CD4-positive, alpha-beta memory T cell (primary cell): ENCODE results near the gene MRPS12. TPM values are rescaled to one million over a fixed set of nuclear protein-coding genes. Genes with fewer than 3 reads are reported as not detected.
A peak's percentile ranks its signal among the peaks of the same experiment; 100 is the strongest.
"Not testable (repeated sequence)": the region's sequence is repeated elsewhere in the genome, so short reads cannot be mapped to it uniquely, and the experiment has no call there.

Experiments
- CTCF ChIA-PET: fragments of 350-600 bp; sonication (Branson Sonifier 250); formaldehyde crosslinking; loops from one replicate; lab custom pipeline; 2021; ENCODE audit warnings: inconsistent platforms; ENCODE audit not compliant: partially characterized antibody; lab: Charles Lee
- POLR2A ChIA-PET: fragments of 350-600 bp; sonication (Branson Sonifier 250); formaldehyde crosslinking; loops from one replicate; lab custom pipeline; 2021; ENCODE audit not compliant: partially characterized antibody; lab: Charles Lee
- DNase-seq, 5 donors: peaks; one replicate each; pipeline versions ENCODE4 v3.0.0 to v3.0.0-alpha.2; 2020 to 2022; ENCODE audit warnings: mixed read lengths in 1 of 5
- H3K27ac ChIP-seq: one replicate; pipeline ENCODE4 v1.7.0; 2013; ENCODE audit warnings: low read depth, low read length
- H3K27me3 ChIP-seq: 2 replicates; pipeline ENCODE4 v1.7.0; 2013; ENCODE audit warnings: mild to moderate bottlenecking, low read length, moderate library complexity; ENCODE audit not compliant: insufficient read depth
- H3K36me3 ChIP-seq: 2 replicates; pipeline ENCODE4 v1.7.0; 2013; ENCODE audit warnings: mild to moderate bottlenecking, low read length, moderate library complexity; ENCODE audit not compliant: insufficient read depth
- H3K4me1 ChIP-seq: 2 replicates; pipeline ENCODE4 v1.7.0; 2013; ENCODE audit warnings: mild to moderate bottlenecking, low read length, moderate library complexity; ENCODE audit not compliant: insufficient read depth
- H3K4me3 ChIP-seq, 2 donors: one replicate each; pipeline ENCODE4 v1.7.0; 2013; ENCODE audit warnings: low read length in 2 of 2, mild to moderate bottlenecking in 1 of 2
- H3K9me3 ChIP-seq, 2 donors: one replicate each; pipeline ENCODE4 v1.7.0; 2013; ENCODE audit warnings: low read length in 2 of 2, control low read depth in 1 of 2; ENCODE audit not compliant: control insufficient read depth in 1 of 2
- H3K27ac Mint-ChIP-seq, 7 donors: one replicate each; pipeline ENCODE4 v1.8.0; 2020 to 2021; ENCODE audit warnings: mixed read lengths in 7 of 7, mild to moderate bottlenecking in 6 of 7, inconsistent platforms in 3 of 7, moderate library complexity in 3 of 7
- H3K27me3 Mint-ChIP-seq, 2 donors: one replicate each; pipeline ENCODE4 v1.8.0; 2020 to 2021; ENCODE audit warnings: mixed read lengths in 2 of 2
- H3K36me3 Mint-ChIP-seq, 2 donors: one replicate each; pipeline ENCODE4 v1.8.0; 2020 to 2021; ENCODE audit warnings: mixed read lengths in 2 of 2, inconsistent platforms in 1 of 2, mild to moderate bottlenecking in 1 of 2
- H3K4me1 Mint-ChIP-seq, 4 donors: one replicate each; pipeline ENCODE4 v1.8.0; 2020 to 2021; ENCODE audit warnings: mixed read lengths in 4 of 4, mild to moderate bottlenecking in 1 of 4
- H3K4me3 Mint-ChIP-seq, 8 donors: one replicate each; pipeline ENCODE4 v1.8.0; 2020 to 2021; ENCODE audit warnings: mixed read lengths in 8 of 8, mild to moderate bottlenecking in 7 of 8, moderate library complexity in 6 of 8, inconsistent platforms in 3 of 8
- H3K9me3 Mint-ChIP-seq, 8 donors: one replicate each; pipeline ENCODE4 v1.8.0; 2020 to 2021; ENCODE audit warnings: mixed read lengths in 8 of 8, mild to moderate bottlenecking in 5 of 8, inconsistent platforms in 3 of 8, moderate library complexity in 1 of 8
- intact Hi-C: fragments of 100-400 bp; cut with micrococcal nuclease; formaldehyde crosslinking; loops from one replicate; pipeline ENCODE4 v1.15.1; 2023
- polyA plus RNA-seq, 2 donors: library from polyadenylated mRNA; unstranded; fragments of 300-500 nt; fragmentation: Illumina TruSeq; gene quantifications; one replicate each; pipeline ENCODE4 v1.2.3, GENCODE V29; 2021
- total RNA-seq, 2 experiments: library from RNA; stranded (reverse); gene quantifications; one replicate each; pipeline ENCODE4 v1.2.3, GENCODE V29; 2021

The MRPS12 gene
- total and polyA plus RNA-seq, 4 experiments from 2014 or later, result 25.2 to 118 (median 51.7) TPM

GRCh38 chr19:38953677-38954076 lies 22.9 kb downstream of the MRPS12 start:
- H3K4me3 ChIP-seq, result no peak overlapping the region
- H3K27ac Mint-ChIP-seq, result no peak overlapping the region
- POLR2A ChIA-PET, result no interaction called here
- H3K36me3 Mint-ChIP-seq, result no peaks in the 10 kb centered on the region
- H3K36me3 ChIP-seq, result no peaks in the 10 kb centered on the region
- peaks cover 8% of the 10 kb centered on the region for H3K4me1 ChIP-seq
- no peaks in the 10 kb centered on the region for H3K9me3 ChIP-seq
- CTCF ChIA-PET, result interaction anchor here (0.7 to 0.9 kb wide), 2 partner anchors 9 to 551 kb away, joined by 3 read pairs; partner anchors contain the start of gene FAM98C
- no peak overlapping the region for H3K4me3 Mint-ChIP-seq
- peaks cover 11 to 17% (median 14%) of the 10 kb centered on the region in 4 donors for H3K4me1 Mint-ChIP-seq
- H3K27me3 Mint-ChIP-seq, result peaks cover 5 to 9% of the 10 kb centered on the region in 2 donors
- H3K9me3 Mint-ChIP-seq, result no peaks in the 10 kb centered on the region
- H3K27ac ChIP-seq, result no peak overlapping the region
- intact Hi-C loops, result no loop called here
- no peak for DNase-seq
- H3K27me3 ChIP-seq, result no peaks in the 10 kb centered on the region

- ChIA-PET POLR2A (no interaction called here), CTCF (interaction anchor here (0.9 kb wide), 1 partner anchor 553 kb away, joined by 3 read pairs; the partner anchor contains the start of gene FAM98C)
Measured at GRCh38 chr19:38956264-38956663, 25.5 kb downstream of the MRPS12 start.

GRCh38 chr19:38958301-38958700 lies 27.6 kb downstream of the MRPS12 start:
- H3K4me1 ChIP-seq, result peaks cover 3% of the 10 kb centered on the region
- no peaks in the 10 kb centered on the region for H3K9me3 ChIP-seq
- Mint-ChIP-seq H3K4me3 (no peak overlapping the region), H3K27me3 (peaks cover 0 to 8% of the 10 kb centered on the region in 2 donors), H3K4me1 (peaks cover 0 to 10% (median 4%) of the 10 kb centered on the region in 4 donors), H3K27ac (no peak overlapping the region), H3K9me3 (no peaks in the 10 kb centered on the region), H3K36me3 (no peaks in the 10 kb centered on the region)
- H3K27me3 ChIP-seq, result no peaks in the 10 kb centered on the region
- no peak for DNase-seq
- H3K27ac ChIP-seq, result no peak overlapping the region
- ChIA-PET POLR2A (no interaction called here), CTCF (interaction anchor here (0.6 to 0.7 kb wide), 2 partner anchors 419 to 860 kb away, joined by 3 read pairs; no protein-coding TSS in a partner anchor)
- H3K36me3 ChIP-seq, result no peaks in the 10 kb centered on the region
- no peak overlapping the region for H3K4me3 ChIP-seq
- intact Hi-C loops, result no loop called here

More at GRCh38 chr19:38956264-38956663, 25.5 kb downstream of the MRPS12 start:
- H3K27ac ChIP-seq, result no peak overlapping the region
- no peak overlapping the region for H3K4me3 ChIP-seq
- Mint-ChIP-seq H3K27ac (no peak overlapping the region), H3K27me3 (peaks cover 5 to 9% of the 10 kb centered on the region in 2 donors), H3K36me3 (no peaks in the 10 kb centered on the region), H3K4me1 (peaks cover 4 to 8% (median 6%) of the 10 kb centered on the region in 4 donors), H3K4me3 (no peak overlapping the region), H3K9me3 (no peaks in the 10 kb centered on the region)
- no peaks in the 10 kb centered on the region for H3K36me3 ChIP-seq
- intact Hi-C loops, result no loop called here
- H3K27me3 ChIP-seq, result no peaks in the 10 kb centered on the region
- no peaks in the 10 kb centered on the region for H3K9me3 ChIP-seq
- H3K4me1 ChIP-seq, result no peaks in the 10 kb centered on the region
- no peak for DNase-seq

GRCh38 chr19:38959618-38960017 lies 28.9 kb downstream of the MRPS12 start:
- H3K36me3 ChIP-seq, result no peaks in the 10 kb centered on the region
- POLR2A ChIA-PET, result no interaction called here
- intact Hi-C loops, result no loop called here

GRCh38 chr19:38964738-38965137 lies 34.0 kb downstream of the MRPS12 start:
- Histone ChIP-seq H3K9me3 (no peaks in the 10 kb centered on the region), H3K36me3 (no peaks in the 10 kb centered on the region), H3K27ac (no peak overlapping the region), H3K27me3 (no peaks in the 10 kb centered on the region), H3K4me3 (no peak overlapping the region), H3K4me1 (peaks cover 3% of the 10 kb centered on the region)
- Mint-ChIP-seq H3K4me1 (peaks cover 0 to 10% (median 4%) of the 10 kb centered on the region in 4 donors), H3K27ac (no peak overlapping the region), H3K36me3 (no peaks in the 10 kb centered on the region), H3K27me3 (peaks cover 2 to 6% of the 10 kb centered on the region in 2 donors), H3K9me3 (no peaks in the 10 kb centered on the region), H3K4me3 (no peak overlapping the region)
- DNase-seq, result no peak
- ChIA-PET POLR2A (no interaction called here), CTCF (no interaction called here)
- intact Hi-C loops, result no loop called here

More at GRCh38 chr19:38959618-38960017, 28.9 kb downstream of the MRPS12 start:
- H3K9me3 Mint-ChIP-seq, result no peaks in the 10 kb centered on the region
- H3K27me3 ChIP-seq, result no peaks in the 10 kb centered on the region
- H3K4me1 ChIP-seq, result peaks cover 3% of the 10 kb centered on the region
- H3K4me1 Mint-ChIP-seq, result peaks cover 0 to 10% (median 4%) of the 10 kb centered on the region in 4 donors
- H3K4me3 Mint-ChIP-seq, result no peak overlapping the region
- CTCF ChIA-PET, result interaction anchor here (0.6 kb wide), 1 partner anchor 150 kb away, joined by 3 read pairs; no protein-coding TSS in a partner anchor
- peaks cover 0 to 4% of the 10 kb centered on the region in 2 donors for H3K27me3 Mint-ChIP-seq
- H3K36me3 Mint-ChIP-seq, result no peaks in the 10 kb centered on the region
- DNase-seq, result no peak
- peak overlapping the region in 2 of 7 donors; percentile 13 to 42 for H3K27ac Mint-ChIP-seq
- no peak overlapping the region for H3K4me3 ChIP-seq
- H3K9me3 ChIP-seq, result no peaks in the 10 kb centered on the region
- no peak overlapping the region for H3K27ac ChIP-seq

GRCh38 chr19:38966149-38966548 lies 35.4 kb downstream of the MRPS12 start:
- H3K36me3 Mint-ChIP-seq, H3K27me3 Mint-ChIP-seq, H3K27me3 ChIP-seq, H3K36me3 ChIP-seq, H3K27ac Mint-ChIP-seq, DNase-seq, H3K9me3 ChIP-seq, intact Hi-C loops, H3K27ac ChIP-seq, H3K4me3 ChIP-seq, H3K9me3 Mint-ChIP-seq, POLR2A ChIA-PET, H3K4me3 Mint-ChIP-seq, H3K4me1 ChIP-seq: not testable (repeated sequence)
- peaks cover 0 to 10% (median 4%) of the 10 kb centered on the region in 4 donors for H3K4me1 Mint-ChIP-seq
- CTCF ChIA-PET, result interaction anchor here (0.8 kb wide), 1 partner anchor 389 kb away, joined by 3 read pairs; no protein-coding TSS in a partner anchor

- POLR2A ChIA-PET, result interaction anchor here (0.6 to 0.7 kb wide), 2 partner anchors 568 to 727 kb away, joined by 3 read pairs; partner anchors contain the start of gene FAM98C
- no peak overlapping the region for H3K4me3 Mint-ChIP-seq
- H3K36me3 ChIP-seq, result no peaks in the 10 kb centered on the region
Measured at GRCh38 chr19:38970664-38971532, 40.2 kb downstream of the MRPS12 start.

More at GRCh38 chr19:38970664-38971532, 40.2 kb downstream of the MRPS12 start:
- no peaks in the 10 kb centered on the region for H3K9me3 Mint-ChIP-seq
- Histone ChIP-seq H3K27ac (no peak overlapping the region), H3K4me3 (no peak overlapping the region), H3K9me3 (no peaks in the 10 kb centered on the region), H3K4me1 (no peaks in the 10 kb centered on the region), H3K27me3 (no peaks in the 10 kb centered on the region)
- peaks cover 10 to 11% of the 10 kb centered on the region in 2 donors for H3K27me3 Mint-ChIP-seq
- intact Hi-C loops, result no loop called here
- CTCF ChIA-PET, result interaction anchor here (0.7 to 2.7 kb wide), 2 partner anchors 9 to 426 kb away, joined by 3 to 6 read pairs; no protein-coding TSS in a partner anchor
- H3K36me3 Mint-ChIP-seq, result no peaks in the 10 kb centered on the region
- peaks cover 0 to 12% (median 8%) of the 10 kb centered on the region in 4 donors for H3K4me1 Mint-ChIP-seq
- DNase-seq, result no peak
- no peak overlapping the region for H3K27ac Mint-ChIP-seq
